ENCODE results near the gene CSN1S1. TPM values are rescaled to one million over a fixed set of nuclear protein-coding genes. Genes with fewer than 3 reads are reported as not detected.

The CSN1S1 gene
- total and polyA plus RNA-seq, 4 donors: 0.09 TPM; not detected in 3

- ATAC-seq (ENCODE audit: insufficient read depth, low FRiP score) (no peak), DNase-seq (no peak)
- Histone ChIP-seq H3K4me1 (ENCODE audit: control insufficient read depth in 5 of 5, insufficient read depth in 5 of 5, low read length in 5 of 5) (peaks cover 0 to 2% (median 0%) of the 10 kb centered on the region in 5 donors), H3K27me3 (ENCODE audit: control insufficient read depth in 3 of 3, insufficient read depth in 3 of 3, low read length in 2 of 3) (no peaks in the 10 kb centered on the region), H3K9me3 (ENCODE audit: control insufficient read depth in 4 of 4, insufficient read depth in 3 of 4, low read length in 3 of 4) (peaks cover 0 to 2% (median 0%) of the 10 kb centered on the region in 4 donors), H3K27ac (ENCODE audit: low read depth in 1 of 2, low read length in 1 of 2) (no peak overlapping the region), H3K9ac (ENCODE audit: insufficient read depth in 1 of 2, low read length in 2 of 2) (no peak overlapping the region), H3K4me3 (no peak overlapping the region), H3K36me3 (ENCODE audit: control insufficient read depth in 4 of 4, insufficient read depth in 4 of 4, low read length in 4 of 4) (no peaks in the 10 kb centered on the region)
- TF ChIP-seq CTCF (IDR thresholded peaks at IDR 0.05; ENCODE audit: control extremely low read depth, extremely low read depth): no peak
These were observed 42.5 kb upstream of the CSN1S1 start for GRCh38 chr4:69888336-69888735.

- H3K4me1 ChIP-seq (ENCODE audit: control insufficient read depth in 5 of 5, insufficient read depth in 5 of 5, low read length in 5 of 5): no peaks in the 10 kb centered on the region
- no peak for DNase-seq
- H3K27me3 ChIP-seq (ENCODE audit: control insufficient read depth in 3 of 3, insufficient read depth in 3 of 3, low read length in 2 of 3): no peaks in the 10 kb centered on the region
- WGBS, 2 donors: 82 to 87% methylated on average over 5 of the region's 5 CpGs
- no peaks in the 10 kb centered on the region for H3K36me3 ChIP-seq (ENCODE audit: control insufficient read depth in 4 of 4, insufficient read depth in 4 of 4, low read length in 4 of 4)
- no peak overlapping the region for H3K27ac ChIP-seq (ENCODE audit: low read depth in 1 of 2, low read length in 1 of 2)
- H3K4me3 ChIP-seq: no peak overlapping the region
- no peaks in the 10 kb centered on the region for H3K9me3 ChIP-seq (ENCODE audit: control insufficient read depth in 4 of 4, insufficient read depth in 3 of 4, low read length in 3 of 4)
- ATAC-seq (ENCODE audit: insufficient read depth, low FRiP score): no peak
- no peak for TF ChIP-seq CTCF (IDR thresholded peaks at IDR 0.05; ENCODE audit: control extremely low read depth, extremely low read depth)
- no peak overlapping the region for H3K9ac ChIP-seq (ENCODE audit: insufficient read depth in 1 of 2, low read length in 2 of 2)
These were observed 36.7 kb upstream of the CSN1S1 start for GRCh38 chr4:69894186-69894585.

GRCh38 chr4:69894721-69895120, 36.1 kb upstream of the CSN1S1 start:
- no peak for ATAC-seq (ENCODE audit: insufficient read depth, low FRiP score)
- Histone ChIP-seq H3K4me3 (no peak overlapping the region), H3K9me3 (ENCODE audit: control insufficient read depth in 4 of 4, insufficient read depth in 3 of 4, low read length in 3 of 4) (no peaks in the 10 kb centered on the region), H3K36me3 (ENCODE audit: control insufficient read depth in 4 of 4, insufficient read depth in 4 of 4, low read length in 4 of 4) (no peaks in the 10 kb centered on the region), H3K4me1 (ENCODE audit: control insufficient read depth in 5 of 5, insufficient read depth in 5 of 5, low read length in 5 of 5) (no peaks in the 10 kb centered on the region), H3K9ac (ENCODE audit: insufficient read depth in 1 of 2, low read length in 2 of 2) (no peak overlapping the region), H3K27me3 (ENCODE audit: control insufficient read depth in 3 of 3, insufficient read depth in 3 of 3, low read length in 2 of 3) (no peaks in the 10 kb centered on the region), H3K27ac (ENCODE audit: low read depth in 1 of 2, low read length in 1 of 2) (no peak overlapping the region)
- WGBS, 2 donors: 92 to 95% methylated on average over 3 of the region's 3 CpGs
- TF ChIP-seq CTCF (IDR thresholded peaks at IDR 0.05; ENCODE audit: control extremely low read depth, extremely low read depth): no peak
- DNase-seq: no peak

DNA sequence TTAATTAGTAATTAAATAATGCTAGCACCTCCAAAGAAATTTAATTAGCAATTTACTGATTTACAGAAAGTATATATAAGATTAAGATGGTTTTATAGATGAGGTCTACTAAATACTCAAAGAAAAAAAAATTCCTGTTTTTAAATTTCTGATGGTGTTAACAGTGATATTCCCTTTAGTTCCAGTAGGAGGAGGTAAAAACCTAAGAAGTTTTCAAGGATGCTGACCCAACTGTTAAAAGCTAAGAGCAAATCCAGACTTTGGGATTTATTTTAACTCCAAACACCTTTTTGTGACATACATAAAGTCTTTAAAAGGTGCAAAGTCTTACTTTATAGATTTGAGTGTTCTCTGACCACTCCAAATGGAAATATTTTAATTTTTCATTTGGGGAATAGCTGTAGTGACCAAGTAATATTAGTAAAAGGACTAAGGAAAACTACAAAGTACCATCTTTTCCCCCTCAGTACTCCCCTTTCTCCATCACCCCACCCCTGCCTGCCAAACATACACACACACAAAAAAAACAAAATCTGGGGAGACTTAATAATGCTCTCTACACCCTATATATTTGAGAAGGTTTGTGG, 34.2 kb upstream of the CSN1S1 start:
- Histone ChIP-seq H3K4me3 (no peak overlapping the region), H3K9ac (ENCODE audit: insufficient read depth in 1 of 2, low read length in 2 of 2) (no peak overlapping the region), H3K4me1 (ENCODE audit: control insufficient read depth in 5 of 5, insufficient read depth in 5 of 5, low read length in 5 of 5) (no peaks in the 10 kb centered on the region), H3K27me3 (ENCODE audit: control insufficient read depth in 3 of 3, insufficient read depth in 3 of 3, low read length in 2 of 3) (no peaks in the 10 kb centered on the region), H3K9me3 (ENCODE audit: control insufficient read depth in 4 of 4, insufficient read depth in 3 of 4, low read length in 3 of 4) (no peaks in the 10 kb centered on the region), H3K36me3 (ENCODE audit: control insufficient read depth in 4 of 4, insufficient read depth in 4 of 4, low read length in 4 of 4) (no peaks in the 10 kb centered on the region), H3K27ac (ENCODE audit: low read depth in 1 of 2, low read length in 1 of 2) (no peak overlapping the region)
- no peak for ATAC-seq (ENCODE audit: insufficient read depth, low FRiP score)
- DNase-seq: peak in 2 of 3 donors; percentile 47 to 48
- no peak for TF ChIP-seq CTCF (IDR thresholded peaks at IDR 0.05; ENCODE audit: control extremely low read depth, extremely low read depth)

Data from lung (tissue), 12 donors.